MCF 10A (cell line): ENCODE results near the gene CRYM. TPM values are rescaled to one million over a fixed set of nuclear protein-coding genes. Genes with fewer than 3 reads are reported as not detected.
A peak's percentile ranks its signal among the peaks of the same experiment; 100 is the strongest.

ENCODE experiments used
- BruUV-seq: library from RNA; stranded (reverse); fragments of 400-500 nt; replicated peaks from 2 replicates; lab custom pipeline; 2021; lab: Mats Ljungman, UMichigan
- CTCF ChIA-PET: fragments of 300-600 bp; sonication (Branson Sonifier 250); formaldehyde crosslinking; extraction: SDS; loops from one replicate; lab custom pipeline; 2021; ENCODE audit warnings: antibody characterized with exemption, inconsistent platforms; lab: Yijun Ruan, JAX
- POLR2A ChIA-PET: fragments of 300-600, 350-650 bp; sonication (Branson Sonifier 250); formaldehyde crosslinking; extraction: SDS; loops from one replicate; lab custom pipeline; 2020; ENCODE audit warnings: antibody characterized with exemption, inconsistent platforms; lab: Yijun Ruan, JAX
- DNase-seq: peaks from one replicate; pipeline ENCODE4 v3.0.0-alpha.2; 2018; ENCODE audit not compliant: unreplicated experiment
- H3K27ac Mint-ChIP-seq: one replicate; pipeline ENCODE4 v1.8.0; 2022; ENCODE audit warnings: mild to moderate bottlenecking, low read depth, mixed read lengths; ENCODE audit not compliant: unreplicated experiment
- H3K27me3 Mint-ChIP-seq: one replicate; pipeline ENCODE4 v1.8.0; 2022; ENCODE audit warnings: mixed read lengths; ENCODE audit not compliant: insufficient read depth, unreplicated experiment
- H3K36me3 Mint-ChIP-seq: one replicate; pipeline ENCODE4 v1.8.0; 2022; ENCODE audit warnings: mild to moderate bottlenecking, moderate library complexity, mixed read lengths; ENCODE audit not compliant: insufficient read depth, unreplicated experiment
- H3K4me1 Mint-ChIP-seq: one replicate; pipeline ENCODE4 v1.8.0; 2022; ENCODE audit warnings: mixed read lengths; ENCODE audit not compliant: insufficient read depth, unreplicated experiment
- H3K4me3 Mint-ChIP-seq: one replicate; pipeline ENCODE4 v1.8.0; 2022; ENCODE audit warnings: mild to moderate bottlenecking, moderate library complexity, mixed read lengths; ENCODE audit not compliant: unreplicated experiment
- H3K9me3 Mint-ChIP-seq: one replicate; pipeline ENCODE4 v1.8.0; 2022; ENCODE audit warnings: mixed read lengths; ENCODE audit not compliant: unreplicated experiment
- intact Hi-C: fragments of 100-400 bp; cut with micrococcal nuclease; formaldehyde crosslinking; loops from 2 replicates; pipeline ENCODE4 v1.14.1; 2022
- total RNA-seq: library from RNA; stranded (reverse); gene quantifications from 2 replicates; pipeline ENCODE4 v1.2.3, GENCODE V29; 2022
- TF ChIP-seq, protein P1 (sequence below): fragments of 200-600 bp; IDR thresholded peaks from one replicate; pipeline ENCODE4 v1.8.0; 2022; ENCODE audit warnings: antibody characterized with exemption, mild to moderate bottlenecking; ENCODE audit not compliant: unreplicated experiment

Gene CRYM
- total RNA-seq, 1 experiment from 2014 or later, result 1.6 TPM

DNA sequence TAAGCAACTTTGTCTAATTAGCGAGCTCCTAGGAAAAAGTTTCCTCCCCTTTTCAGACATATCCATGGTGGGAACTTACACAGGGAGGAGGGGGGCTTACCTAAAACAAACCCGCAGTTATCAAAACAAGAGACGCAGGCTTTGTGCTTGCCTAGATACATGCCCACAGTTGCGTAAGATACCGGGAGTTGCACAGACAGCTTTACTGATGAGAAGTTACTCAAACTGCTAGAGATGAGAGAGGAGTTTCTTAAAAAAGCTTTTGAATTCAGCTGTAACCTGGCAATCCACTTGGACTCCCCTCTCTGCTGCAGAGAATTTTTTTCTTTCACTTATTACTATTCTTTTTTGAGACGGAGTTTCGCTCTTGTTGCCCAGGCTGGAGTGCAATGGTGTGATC lies 59.9 kb downstream of the CRYM start:
- ChIA-PET CTCF (no interaction called here), POLR2A (no interaction called here)
- Mint-ChIP-seq H3K4me3 (no peak overlapping the region), H3K36me3 (no peaks in the 10 kb centered on the region), H3K27me3 (peaks cover 9% of the 10 kb centered on the region), H3K27ac (no peak overlapping the region), H3K9me3 (no peaks in the 10 kb centered on the region), H3K4me1 (no peaks in the 10 kb centered on the region)
- intact Hi-C loops, result no loop called here
- BruUV-seq, result no TSS peak
- DNase-seq, result peak; percentile 21
- TF ChIP-seq, protein P1, sequence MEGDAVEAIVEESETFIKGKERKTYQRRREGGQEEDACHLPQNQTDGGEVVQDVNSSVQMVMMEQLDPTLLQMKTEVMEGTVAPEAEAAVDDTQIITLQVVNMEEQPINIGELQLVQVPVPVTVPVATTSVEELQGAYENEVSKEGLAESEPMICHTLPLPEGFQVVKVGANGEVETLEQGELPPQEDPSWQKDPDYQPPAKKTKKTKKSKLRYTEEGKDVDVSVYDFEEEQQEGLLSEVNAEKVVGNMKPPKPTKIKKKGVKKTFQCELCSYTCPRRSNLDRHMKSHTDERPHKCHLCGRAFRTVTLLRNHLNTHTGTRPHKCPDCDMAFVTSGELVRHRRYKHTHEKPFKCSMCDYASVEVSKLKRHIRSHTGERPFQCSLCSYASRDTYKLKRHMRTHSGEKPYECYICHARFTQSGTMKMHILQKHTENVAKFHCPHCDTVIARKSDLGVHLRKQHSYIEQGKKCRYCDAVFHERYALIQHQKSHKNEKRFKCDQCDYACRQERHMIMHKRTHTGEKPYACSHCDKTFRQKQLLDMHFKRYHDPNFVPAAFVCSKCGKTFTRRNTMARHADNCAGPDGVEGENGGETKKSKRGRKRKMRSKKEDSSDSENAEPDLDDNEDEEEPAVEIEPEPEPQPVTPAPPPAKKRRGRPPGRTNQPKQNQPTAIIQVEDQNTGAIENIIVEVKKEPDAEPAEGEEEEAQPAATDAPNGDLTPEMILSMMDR, result no peak

DNA sequence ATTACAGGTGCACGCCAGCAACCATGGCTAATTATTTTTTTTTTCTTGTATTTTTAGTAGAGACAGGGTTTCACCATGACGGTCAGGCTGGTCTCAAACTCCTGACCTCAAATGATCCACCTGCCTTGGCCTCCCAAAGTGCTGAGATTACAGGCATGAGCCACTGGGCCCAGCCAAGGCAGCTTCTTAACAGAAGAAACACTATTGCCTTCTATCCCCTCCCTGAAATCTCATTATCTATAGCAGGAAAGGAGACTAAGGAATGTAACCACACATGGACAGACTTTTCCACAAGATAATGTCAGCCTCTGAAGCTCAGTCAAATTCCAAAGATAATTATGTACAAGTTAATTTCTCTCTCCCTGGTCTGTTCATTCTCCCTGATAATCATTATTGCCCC lies 61.0 kb downstream of the CRYM start:
- TF ChIP-seq, protein P1, result no peak
- no TSS peak for BruUV-seq
- POLR2A ChIA-PET, result interaction anchor here (1.1 kb wide), 1 partner anchor 86 kb away, joined by 3 read pairs; no protein-coding TSS in a partner anchor
- no peak for DNase-seq
- no peaks in the 10 kb centered on the region for H3K4me1 Mint-ChIP-seq
- no peaks in the 10 kb centered on the region for H3K9me3 Mint-ChIP-seq
- H3K27me3 Mint-ChIP-seq, result no peaks in the 10 kb centered on the region
- no peaks in the 10 kb centered on the region for H3K36me3 Mint-ChIP-seq
- CTCF ChIA-PET, result no interaction called here
- H3K27ac Mint-ChIP-seq, result no peak overlapping the region
- no peak overlapping the region for H3K4me3 Mint-ChIP-seq
- intact Hi-C loops, result no loop called here

DNA sequence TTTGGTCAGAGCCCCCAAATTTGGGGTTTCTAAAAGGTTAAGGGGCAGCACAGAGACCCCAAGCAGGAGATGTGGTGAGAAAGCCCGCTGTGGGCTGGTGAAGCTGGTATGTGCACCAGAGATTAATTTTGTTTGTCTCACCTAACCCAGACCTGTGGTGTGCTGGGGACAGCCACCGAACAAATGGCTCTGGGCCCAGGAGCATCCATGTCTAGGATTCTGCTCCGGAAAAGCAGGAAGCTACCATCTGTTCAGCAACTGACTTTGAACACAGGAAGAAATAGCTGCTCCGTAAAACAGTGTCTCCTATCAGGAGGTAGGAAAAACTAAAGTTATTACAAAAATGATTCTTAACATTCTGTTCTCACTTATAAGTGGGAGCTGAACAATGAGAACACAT lies 64.0 kb downstream of the CRYM start:
- Mint-ChIP-seq H3K27ac (no peak overlapping the region), H3K27me3 (no peaks in the 10 kb centered on the region), H3K36me3 (no peaks in the 10 kb centered on the region), H3K9me3 (no peaks in the 10 kb centered on the region), H3K4me3 (no peak overlapping the region), H3K4me1 (no peaks in the 10 kb centered on the region)
- ChIA-PET CTCF (interaction anchor here (0.7 to 1.0 kb wide), 4 partner anchors 10 to 1631 kb away, joined by 3 to 4 read pairs (median 4); no protein-coding TSS in a partner anchor), POLR2A (no interaction called here)
- no peak for DNase-seq
- TF ChIP-seq, protein P1, result no peak
- BruUV-seq, result no TSS peak
- intact Hi-C loops, result no loop called here

DNA sequence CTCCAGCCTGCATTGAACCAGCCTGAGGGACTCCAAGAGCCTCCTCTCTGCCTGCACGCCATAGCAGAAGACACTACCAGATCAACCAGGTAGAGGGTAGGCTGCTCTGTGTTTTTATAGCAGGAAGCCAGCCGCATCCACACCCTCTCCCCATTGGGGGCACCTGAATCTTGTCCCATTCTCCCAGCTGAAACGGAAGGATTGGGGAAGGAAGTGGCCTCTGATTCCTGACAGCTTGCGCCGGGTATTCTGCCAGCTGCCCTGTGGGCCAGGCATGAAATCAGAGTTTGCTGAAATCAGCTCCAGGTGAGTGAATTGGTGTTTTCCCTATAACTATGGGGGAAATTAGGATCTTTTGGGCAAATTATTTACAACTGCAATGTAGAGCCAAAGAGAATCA lies 66.6 kb downstream of the CRYM start, which contains the start of gene ZP2:
Gene ZP2 (minus strand): TSS at position 89 of the 400 bp plus-strand sequence. CDS start 27 bp downstream, at position 62.
- H3K9me3 Mint-ChIP-seq, result no peaks in the 10 kb centered on the region
- ChIA-PET POLR2A (interaction anchor here (0.6 kb wide), 1 partner anchor 69 kb away, joined by 4 read pairs; no protein-coding TSS in a partner anchor), CTCF (interaction anchor here (2.7 kb wide), 1 partner anchor 23 kb away, joined by 10 read pairs; no protein-coding TSS in a partner anchor)
- DNase-seq, result no peak
- H3K36me3 Mint-ChIP-seq, result no peaks in the 10 kb centered on the region
- intact Hi-C loops, result no loop called here
- no peak within 1 kb of the TSS for H3K4me3 Mint-ChIP-seq
- TF ChIP-seq, protein P1, result no peak
- no peaks in the 10 kb centered on the region for H3K4me1 Mint-ChIP-seq
- no peak within 1 kb of the TSS for H3K27ac Mint-ChIP-seq
- no TSS peak for BruUV-seq
- no peaks in the 10 kb centered on the region for H3K27me3 Mint-ChIP-seq

Other genes starting within 250 kb of the CRYM start
- gene DNAH3, start 127.4 kb downstream of the CRYM start, total RNA-seq, result not detected in 2 replicates
- gene LDAF1, start 119.6 kb downstream of the CRYM start, total RNA-seq, result 30.1 and 37.8 TPM in 2 replicates
- gene ZP2, start 66.7 kb downstream of the CRYM start, total RNA-seq, result not detected in 2 replicates
- not detected in 2 replicates for gene ANKS4B, start 44.6 kb downstream of the CRYM start, total RNA-seq